ENCODE results near the gene BOC.

DNA sequence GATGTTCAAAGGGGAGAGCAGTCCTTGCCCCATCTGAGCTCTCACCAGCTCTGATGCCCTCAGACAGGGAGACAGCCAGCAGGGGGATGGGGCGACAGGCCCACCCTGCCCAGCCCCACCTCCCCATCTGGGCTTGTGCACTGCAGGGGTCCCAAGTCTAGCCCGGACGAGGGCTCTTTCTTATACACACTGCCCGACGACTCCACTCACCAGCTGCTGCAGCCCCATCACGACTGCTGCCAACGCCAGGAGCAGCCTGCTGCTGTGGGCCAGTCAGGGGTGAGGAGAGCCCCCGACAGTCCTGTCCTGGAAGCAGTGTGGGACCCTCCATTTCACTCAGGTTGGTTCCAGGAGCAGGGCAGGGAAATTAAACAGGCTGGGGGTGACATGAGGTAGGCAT, 73.9 kb downstream of the BOC start:
- TF ChIP-seq POLR2A (IDR thresholded peaks at IDR 0.05; ENCODE audit: low read depth, low read length) (no peak), POLR2AphosphoS5 (IDR thresholded peaks at IDR 0.05; ENCODE audit: low read depth, low read length) (no peak), TAF1 (IDR thresholded peaks at IDR 0.05; ENCODE audit: borderline replicate concordance, low read depth, low read length) (no peak)
